Smooth muscle cell of trachea (primary cell): ENCODE results near the gene SYNDIG1L. TPM values are rescaled to one million over a fixed set of nuclear protein-coding genes. Genes with fewer than 3 reads are reported as not detected.

Experiments
- total RNA-seq: library from RNA; depleted of rRNA; stranded (reverse); fragments of >200 nt; gene quantifications from 2 replicates; pipeline ENCODE4 v1.2.1, GENCODE V29; 2014

SYNDIG1L gene
- total RNA-seq = under 0.01 and 0.15 TPM in 2 replicates

DNA sequence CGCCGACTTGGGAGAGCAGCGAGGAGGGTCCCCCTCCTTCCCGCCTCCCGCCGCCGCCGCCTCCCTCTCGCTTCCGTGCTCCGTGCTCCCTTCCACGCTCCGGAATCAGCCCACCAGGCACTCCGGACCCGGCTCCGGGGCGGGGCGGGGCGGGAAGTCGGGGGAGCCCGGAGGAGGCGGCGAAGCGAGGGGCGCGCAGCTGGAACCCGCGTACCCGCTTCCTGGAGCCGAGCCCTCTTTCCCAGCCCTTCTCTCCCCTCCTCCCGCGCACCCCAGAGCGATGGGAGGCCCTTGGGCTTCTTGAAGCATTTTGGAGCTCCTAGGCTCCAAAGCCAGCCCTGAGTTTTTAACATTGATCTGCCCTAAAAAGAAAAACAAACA, at the start of gene SYNDIG1L:
Gene SYNDIG1L (minus strand): TSS at position 9 of the 381 bp plus-strand sequence. CDS start 16,466 bp downstream, outside the sequence.

Other genes starting within 250 kb of the SYNDIG1L start
- gene VSX2, start 186.8 kb downstream of the SYNDIG1L start, total RNA-seq = not detected in 2 replicates
- 40.6 and 47.1 TPM in 2 replicates for gene ABCD4, start 123.3 kb downstream of the SYNDIG1L start, total RNA-seq
- gene VRTN, start 77.7 kb downstream of the SYNDIG1L start, total RNA-seq = not detected in 2 replicates
- 172 and 208 TPM in 2 replicates for gene NPC2, start 67.1 kb upstream of the SYNDIG1L start, total RNA-seq
- 23.1 and 29.1 TPM in 2 replicates for gene ISCA2, start 67.6 kb upstream of the SYNDIG1L start, total RNA-seq
- gene LTBP2, start 186.0 kb upstream of the SYNDIG1L start, total RNA-seq = 165 and 248 TPM in 2 replicates